H1 (cell line): ENCODE results near the gene ZNF433. TPM values are rescaled to one million over a fixed set of nuclear protein-coding genes. Genes with fewer than 3 reads are reported as not detected.

Experiments
- CTCF ChIA-PET: fragments of 300-600 bp; sonication (Branson Sonifier 250); formaldehyde crosslinking; loops from one replicate; lab custom pipeline; 2021; ENCODE audit not compliant: partially characterized antibody; lab: Charles Lee
- POLR2A ChIA-PET: fragments of 300-600 bp; sonication (Branson Sonifier 250); formaldehyde crosslinking; loops from one replicate; lab custom pipeline; 2021; ENCODE audit warnings: inconsistent platforms; ENCODE audit not compliant: partially characterized antibody; lab: Charles Lee
- DNase-seq, 2 experiments: peaks; one replicate each; pipeline versions ENCODE4 v3.0.0 to v3.0.0-alpha.2; 2010 to 2022; ENCODE audit warnings: low spot score in 2 of 2, low read depth in 1 of 2, mixed read lengths in 1 of 2
- FAIRE-seq: peaks from 2 replicates; lab custom pipeline; 2011; peaks lifted over from hg19 to GRCh38; lab: Jason Lieb, UNC
- H2AFZ ChIP-seq: 2 replicates; pipeline ENCODE4 v1.8.1; 2012; ENCODE audit warnings: low read length, inconsistent platforms
- H2AK5ac ChIP-seq: 2 replicates; pipeline ENCODE4 v1.6.1; 2013; ENCODE audit warnings: low read depth, low read length
- H2BK120ac ChIP-seq: replicated peaks from 2 replicates; pipeline ENCODE3; 2013; ENCODE audit warnings: low read depth, low read length, inconsistent platforms
- H2BK12ac ChIP-seq: 2 replicates; pipeline ENCODE4 v1.6.1; 2013; ENCODE audit warnings: low read depth, low read length
- H2BK15ac ChIP-seq: 2 replicates; pipeline ENCODE4 v1.6.1; 2013; ENCODE audit warnings: low read length
- H2BK20ac ChIP-seq: 2 replicates; pipeline ENCODE4 v1.6.1; 2013; ENCODE audit warnings: low read length
- H2BK5ac ChIP-seq: 2 replicates; pipeline ENCODE4 v1.6.1; 2013; ENCODE audit warnings: low read depth, low read length
- H3K14ac ChIP-seq: 2 replicates; pipeline ENCODE4 v1.6.1; 2013; ENCODE audit warnings: inconsistent platforms; ENCODE audit not compliant: insufficient read length
- H3K18ac ChIP-seq: 2 replicates; pipeline ENCODE4 v1.6.1; 2013; ENCODE audit warnings: low read length; ENCODE audit errors: extremely low read depth
- H3K23ac ChIP-seq: 2 replicates; pipeline ENCODE4 v1.6.1; 2013; ENCODE audit warnings: inconsistent platforms; ENCODE audit not compliant: insufficient read length
- H3K23me2 ChIP-seq: 2 replicates; pipeline ENCODE4 v1.6.1; 2013; ENCODE audit warnings: low read depth, low read length
- H3K27ac ChIP-seq: 2 replicates; pipeline ENCODE4 v1.6.1; 2011; ENCODE audit warnings: low read depth, low read length, inconsistent platforms
- H3K27me3 ChIP-seq, 4 experiments: replicated peaks in 1 of 4; 1 replicate in 1 of 4; 2 replicates in 3 of 4; pipeline versions ENCODE4 v1.6.1 to v1.8.1; 2011 to 2013; ENCODE audit warnings: low read length in 3 of 4, mild to moderate bottlenecking in 3 of 4, inconsistent platforms in 2 of 4, mixed read lengths in 2 of 4, moderate library complexity in 1 of 4; ENCODE audit not compliant: control insufficient read depth in 3 of 4, insufficient read depth in 3 of 4; ENCODE audit errors: extremely low read depth in 1 of 4
- H3K36me3 ChIP-seq, 4 experiments: 2 replicates each; pipeline versions ENCODE4 v1.6.1 to v1.8.1; 2011 to 2013; ENCODE audit warnings: mild to moderate bottlenecking in 4 of 4, low read length in 3 of 4, moderate library complexity in 2 of 4, control low read depth in 1 of 4, inconsistent platforms in 1 of 4; ENCODE audit not compliant: insufficient read depth in 4 of 4, control insufficient read depth in 2 of 4
- H3K4ac ChIP-seq: replicated peaks from 2 replicates; pipeline ENCODE3; 2013; ENCODE audit warnings: low read length, low read depth, mixed read lengths, inconsistent platforms; ENCODE audit not compliant: insufficient read length
- H3K4me1 ChIP-seq, 4 experiments: replicated peaks in 1 of 4; 1 replicate in 1 of 4; 2 replicates in 3 of 4; pipeline versions ENCODE4 v1.6.1 to v1.8.1; 2011 to 2013; ENCODE audit warnings: low read length in 3 of 4, inconsistent platforms in 2 of 4, mixed read lengths in 1 of 4; ENCODE audit not compliant: insufficient read depth in 4 of 4, control insufficient read depth in 3 of 4
- H3K4me2 ChIP-seq, 2 experiments: 2 replicates each; pipeline versions ENCODE4 v1.6.1 to v1.8.1; 2011 to 2013; ENCODE audit warnings: low read depth in 2 of 2, low read length in 2 of 2, control low read depth in 1 of 2, inconsistent platforms in 1 of 2, mild to moderate bottlenecking in 1 of 2; ENCODE audit not compliant: insufficient read depth in 1 of 2
- H3K4me3 ChIP-seq, 4 experiments: fragments of 200-600, 300-600 bp in 1 of 4; sonication (generic), shearing (Covaris generic), sonication (Bioruptor Twin) in 1 of 4; 2 replicates each; pipeline versions ENCODE4 v1.5.1 to v1.8.1; 2011 to 2016; ENCODE audit warnings: low read length in 4 of 4, low read depth in 3 of 4, control low read depth in 2 of 4, inconsistent platforms in 2 of 4, mild to moderate bottlenecking in 2 of 4, mixed read lengths in 1 of 4, moderate library complexity in 1 of 4; ENCODE audit not compliant: insufficient read depth in 2 of 4; ENCODE audit errors: extremely low read depth in 1 of 4
- H3K56ac ChIP-seq: replicated peaks from 2 replicates; pipeline ENCODE3; 2013; ENCODE audit warnings: low read depth, mild to moderate bottlenecking, mixed read lengths, low read length, inconsistent platforms; ENCODE audit not compliant: insufficient read length
- H3K79me1 ChIP-seq: 2 replicates; pipeline ENCODE4 v1.6.1; 2013; ENCODE audit warnings: low read depth, low read length, control low read depth
- H3K79me2 ChIP-seq, 2 experiments: 2 replicates each; pipeline versions ENCODE4 v1.6.1 to v1.8.1; 2012 to 2013; ENCODE audit warnings: low read length in 2 of 2, mild to moderate bottlenecking in 2 of 2, inconsistent platforms in 1 of 2; ENCODE audit not compliant: insufficient read depth in 2 of 2, control insufficient read depth in 1 of 2
- H3K9ac ChIP-seq, 4 experiments: replicated peaks in 1 of 4; 1 replicate in 1 of 4; 2 replicates in 3 of 4; pipeline versions ENCODE4 v1.6.1 to v1.8.1; 2011 to 2013; ENCODE audit warnings: low read depth in 3 of 4, low read length in 3 of 4, control low read depth in 2 of 4, mild to moderate bottlenecking in 2 of 4, moderate library complexity in 2 of 4, inconsistent platforms in 1 of 4; ENCODE audit errors: extremely low read depth in 1 of 4
- H3K9me3 ChIP-seq, 2 experiments: 2 replicates each; pipeline versions ENCODE4 v1.6.1 to v1.8.1; 2012 to 2013; ENCODE audit warnings: mild to moderate bottlenecking in 2 of 2, moderate library complexity in 2 of 2, control low read depth in 1 of 2, inconsistent platforms in 1 of 2, low read depth in 1 of 2, low read length in 1 of 2, mixed read lengths in 1 of 2; ENCODE audit not compliant: insufficient read depth in 2 of 2
- H4K20me1 ChIP-seq, 2 experiments: replicated peaks in 1 of 2; 2 replicates each; pipeline versions ENCODE3 to v1.8.1; 2011 to 2013; ENCODE audit warnings: inconsistent platforms in 2 of 2, low read length in 2 of 2, mild to moderate bottlenecking in 1 of 2; ENCODE audit not compliant: insufficient read depth in 2 of 2, control insufficient read depth in 1 of 2
- H4K5ac ChIP-seq: 2 replicates; pipeline ENCODE4 v1.6.1; 2013; ENCODE audit warnings: low read length, low read depth, mixed read lengths, inconsistent platforms; ENCODE audit not compliant: insufficient read length
- H4K8ac ChIP-seq: 2 replicates; pipeline ENCODE4 v1.8.0; 2013; ENCODE audit warnings: mild to moderate bottlenecking, moderate library complexity, low read length, inconsistent platforms; ENCODE audit not compliant: insufficient read depth; ENCODE audit errors: extremely low read depth
- H4K91ac ChIP-seq: replicated peaks from 2 replicates; pipeline ENCODE3; 2013; ENCODE audit warnings: low read length, mixed read lengths, inconsistent platforms; ENCODE audit not compliant: insufficient read length
- MAFK ChIP-seq: IDR thresholded peaks from 2 replicates; pipeline ENCODE4 v1.6.1; 2012; ENCODE audit warnings: low read depth, mild to moderate bottlenecking, improper control_type of control experiment, low read length
- SIN3A ChIP-seq, 2 experiments: IDR thresholded peaks in 1 of 2; conservative IDR thresholded peaks in 1 of 2; 2 replicates each; pipeline ENCODE4 v1.6.1; 2011 to 2012; ENCODE audit warnings: low read length in 2 of 2, improper control_type of control experiment in 1 of 2, low read depth in 1 of 2, mild to moderate bottlenecking in 1 of 2
- WGBS, 2 experiments: shearing (Covaris generic) in 1 of 2; methylation state at CpG; one replicate each; pipeline versions ENCODE4 v1.1.6 to v1.1.7; 2013 to 2015; ENCODE audit warnings: low lambda C conversion rate in 2 of 2, mixed read lengths in 2 of 2, inconsistent platforms in 1 of 2, low coverage in 1 of 2, missing lambda C conversion rate in 1 of 2; ENCODE audit not compliant: insufficient replicate concordance in 2 of 2, insufficient coverage in 1 of 2, insufficient read length in 1 of 2; ENCODE audit errors: extremely low coverage in 1 of 2, missing lambda C conversion rate in 1 of 2; 5-methylcytosine and 5-hydroxymethylcytosine counted together
- polyA plus RNA-seq, 7 experiments: library from polyadenylated mRNA; depleted of rRNA in 3 of 7; stranded (reverse) in 5 of 7; unstranded in 2 of 7; fragments of >200 nt in 5 of 7; fragments of 200-250 nt in 2 of 7; gene quantifications; 1 replicate in 5 of 7; 2 replicates in 1 of 7; 4 replicates in 1 of 7; pipeline versions ENCODE4 v1.2.1 to v1.2.3, GENCODE V29; 2011 to 2013; ENCODE audit warnings: missing spikeins in 2 of 7, mixed read lengths in 2 of 7
- total RNA-seq: library from RNA; stranded (reverse); fragmentation: NEBNext Ultra II Directional; extraction: Animal tissue kit (Norgen Biotek cat#: 25700); gene quantifications from 2 replicates; pipeline ENCODE4 v1.2.1, GENCODE V29; 2021
- TF ChIP-seq, protein P1 (sequence below): IDR thresholded peaks from 2 replicates; pipeline ENCODE4 v1.6.1; 2012; ENCODE audit warnings: low read length, inconsistent platforms

Gene ZNF433
- total and polyA plus RNA-seq, 2 of the 8 experiments (the other 6 are each of a cell fraction or from before 2014, with no cell fraction given): 0.68 to 1.8 TPM

DNA sequence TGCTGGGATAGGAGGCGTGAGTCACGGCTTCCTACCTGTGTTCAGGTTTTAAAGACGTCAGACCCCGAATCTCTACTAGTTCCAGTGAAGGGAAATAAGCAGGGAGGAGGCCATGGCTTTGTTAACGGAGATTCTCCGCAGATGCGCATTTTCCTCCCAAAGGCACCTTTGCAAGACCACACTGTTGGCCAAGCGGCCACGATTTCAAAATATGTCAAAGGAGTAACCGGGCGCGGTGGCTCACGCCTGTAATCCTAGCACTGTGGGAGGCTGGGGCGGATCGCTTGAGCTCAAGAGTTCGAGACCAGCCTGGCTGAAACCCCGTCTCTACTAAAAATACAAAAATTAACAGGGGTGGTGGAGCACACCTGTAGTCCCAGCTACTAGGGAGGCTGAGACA lies 48.7 kb downstream of the ZNF433 start:
- POLR2A ChIA-PET: interaction anchor here (0.6 to 5.9 kb wide), 23 partner anchors 13 to 607 kb away, joined by 3 to 73 read pairs (median 6); partner anchors contain the start of genes ZNF20, ZNF433, ZNF443 and ZNF625

More for the DNA sequence above, 48.7 kb downstream of the ZNF433 start:
- no peak overlapping the region for H2BK5ac ChIP-seq
- no peak overlapping the region for H2BK120ac ChIP-seq
- no peak overlapping the region for H4K91ac ChIP-seq
- no peak overlapping the region for H4K5ac ChIP-seq
- H3K4me3 ChIP-seq: no peak overlapping the region
- TF ChIP-seq SIN3A (conservative IDR thresholded peaks at IDR 0.05 in 1 of 2, IDR thresholded peaks at IDR 0.05 in 1 of 2; ENCODE audit: low read depth in 1 of 2, low read length in 2 of 2) (no peak), MAFK (no peak)
- TF ChIP-seq, protein P1, sequence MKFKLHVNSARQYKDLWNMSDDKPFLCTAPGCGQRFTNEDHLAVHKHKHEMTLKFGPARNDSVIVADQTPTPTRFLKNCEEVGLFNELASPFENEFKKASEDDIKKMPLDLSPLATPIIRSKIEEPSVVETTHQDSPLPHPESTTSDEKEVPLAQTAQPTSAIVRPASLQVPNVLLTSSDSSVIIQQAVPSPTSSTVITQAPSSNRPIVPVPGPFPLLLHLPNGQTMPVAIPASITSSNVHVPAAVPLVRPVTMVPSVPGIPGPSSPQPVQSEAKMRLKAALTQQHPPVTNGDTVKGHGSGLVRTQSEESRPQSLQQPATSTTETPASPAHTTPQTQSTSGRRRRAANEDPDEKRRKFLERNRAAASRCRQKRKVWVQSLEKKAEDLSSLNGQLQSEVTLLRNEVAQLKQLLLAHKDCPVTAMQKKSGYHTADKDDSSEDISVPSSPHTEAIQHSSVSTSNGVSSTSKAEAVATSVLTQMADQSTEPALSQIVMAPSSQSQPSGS: no peak
- WGBS, 2 experiments: 90% methylated on average over 15 of the region's 17 CpGs; no CpG with 5 or more reads in 1 of the 2 experiments
- peaks cover 0 to 2% of the 10 kb centered on the region in 2 experiments for H4K20me1 ChIP-seq
- no peak overlapping the region for H3K4ac ChIP-seq
- FAIRE-seq (no peak), DNase-seq (no peak)
- H3K4me2 ChIP-seq: peak overlapping the region in 1 of 2 experiments; percentile 91; a peak in 1 of 4 replicates
- no peak overlapping the region for H2BK20ac ChIP-seq
- peaks cover 6 to 14% of the 10 kb centered on the region in 2 experiments for H3K9me3 ChIP-seq
- H2AK5ac ChIP-seq: no peak overlapping the region
- no peak overlapping the region for H3K27ac ChIP-seq
- H2AFZ ChIP-seq: no peak overlapping the region
- CTCF ChIA-PET: interaction anchor here (0.5 to 13.7 kb wide), 12 partner anchors 14 to 189 kb away, joined by 3 to 169 read pairs (median 9); partner anchors contain the start of genes ZNF20, ZNF433, ZNF491 and ZNF69
- H4K8ac ChIP-seq: 0 out of 2 replicates have a peak overlapping the region, but pooled peaks have one; percentile 9
- H3K56ac ChIP-seq: no peak overlapping the region
- no peak overlapping the region for H2BK15ac ChIP-seq
- H3K18ac ChIP-seq: no peak overlapping the region; the same call in 1 of the 2 replicates
- H3K79me1 ChIP-seq: peaks cover 7% of the 10 kb centered on the region; the same call in 1 of the 2 replicates
- no peak overlapping the region for H3K9ac ChIP-seq
- H2BK12ac ChIP-seq: no peak overlapping the region
- H3K14ac ChIP-seq: no peak overlapping the region
- peaks cover 0 to 7% (median 3%) of the 10 kb centered on the region in 4 experiments; a peak in 2 of 8 replicates for H3K36me3 ChIP-seq
- H3K27me3 ChIP-seq: no peaks in the 10 kb centered on the region
- H3K4me1 ChIP-seq: peaks cover 0 to 5% (median 0%) of the 10 kb centered on the region in 4 experiments; a peak in 4 of 7 replicates
- no peak overlapping the region for H3K23ac ChIP-seq
- H3K79me2 ChIP-seq: peaks cover 0 to 26% of the 10 kb centered on the region in 2 experiments; a peak in 3 of 4 replicates
- H3K23me2 ChIP-seq: peaks cover 7% of the 10 kb centered on the region; the same call in 1 of the 2 replicates
